HG02938 (cell line): Measurements from ENCODE around the gene ERC2.

Experiments used
- ATAC-seq: cut with Tn5 transposase; IDR thresholded peaks from one replicate; pipeline ENCODE4 v1.9.1; 2021; ENCODE audit warnings: mild to moderate bottlenecking, moderate library complexity; ENCODE audit not compliant: unreplicated experiment

The ERC2 gene

DNA sequence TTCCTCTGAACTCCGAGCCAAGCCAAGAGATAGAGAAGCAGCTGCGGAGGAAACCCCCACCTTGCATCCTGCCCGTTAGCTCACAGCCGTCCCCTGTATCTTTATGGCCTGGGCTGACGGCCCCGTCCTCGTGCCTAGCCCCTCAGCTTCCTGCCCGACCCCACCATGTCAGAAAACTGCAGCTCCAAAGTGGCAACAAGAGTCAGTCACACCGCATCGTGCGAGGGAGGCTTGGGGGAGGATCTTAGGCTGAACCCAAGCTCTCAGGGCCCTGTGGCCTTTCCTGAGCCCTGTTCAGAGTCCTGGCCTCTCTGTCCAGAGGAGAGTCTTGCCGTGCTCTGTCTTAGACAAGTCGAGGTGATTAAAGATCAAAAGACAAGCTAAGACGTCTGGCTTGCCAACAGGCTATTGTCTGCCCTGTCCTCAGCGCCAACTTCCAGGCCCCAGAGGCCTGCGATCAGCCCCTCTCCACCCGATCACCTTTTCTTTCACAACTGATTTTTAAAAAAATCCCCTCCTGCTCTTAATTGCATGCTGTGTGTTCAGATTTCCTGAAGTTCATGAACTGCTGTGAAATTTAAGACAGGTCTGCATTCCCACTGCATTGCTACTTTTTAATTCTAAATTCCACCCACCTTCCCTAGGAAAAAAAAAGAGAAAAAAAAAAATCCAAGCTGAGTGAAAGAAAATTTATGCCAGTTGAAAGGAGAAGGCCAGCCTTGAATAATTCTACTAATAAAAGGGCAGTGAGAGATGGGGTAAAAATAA, 891.5 kb downstream of the ERC2 start:
- no peak for ATAC-seq

DNA sequence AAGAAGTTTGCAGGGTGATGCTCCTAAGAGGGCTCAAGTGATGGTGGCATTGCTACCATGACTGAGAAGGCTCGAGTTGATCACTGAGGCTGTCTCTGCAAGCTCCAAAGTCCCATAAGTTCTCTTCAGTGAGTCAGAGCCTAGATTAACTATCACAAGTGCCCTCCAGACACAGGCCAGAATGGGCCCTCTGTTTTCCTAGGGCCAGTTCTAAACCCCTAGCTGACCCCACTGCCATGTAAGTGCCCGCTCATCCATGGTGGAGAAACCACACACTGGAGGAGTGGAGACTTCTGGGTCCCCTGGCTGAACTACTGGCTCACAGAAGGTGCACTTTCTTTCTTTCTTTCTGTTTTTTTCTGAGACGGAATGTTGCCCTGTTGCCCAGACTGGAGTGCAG, 893.6 kb downstream of the ERC2 start:
- ATAC-seq = no peak

DNA sequence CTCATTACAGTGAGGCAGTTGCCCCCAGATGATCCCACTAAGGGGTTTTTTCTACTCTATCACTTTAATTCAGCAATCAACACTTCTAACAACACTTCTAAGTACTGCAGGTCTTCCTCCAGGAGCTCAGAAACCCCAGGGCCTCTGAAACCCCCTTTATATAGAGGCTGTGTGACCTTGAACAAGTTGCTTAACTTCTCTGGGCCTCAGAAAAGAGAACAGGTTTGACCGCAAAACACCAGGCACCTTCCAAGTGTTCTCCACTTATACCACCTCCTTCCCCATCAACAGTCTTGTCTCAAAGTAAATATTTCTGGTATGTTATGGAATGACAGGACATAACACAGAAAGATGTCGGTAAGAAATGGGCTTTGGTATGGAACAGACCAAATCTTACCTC, 895.5 kb downstream of the ERC2 start:
- no peak for ATAC-seq

DNA sequence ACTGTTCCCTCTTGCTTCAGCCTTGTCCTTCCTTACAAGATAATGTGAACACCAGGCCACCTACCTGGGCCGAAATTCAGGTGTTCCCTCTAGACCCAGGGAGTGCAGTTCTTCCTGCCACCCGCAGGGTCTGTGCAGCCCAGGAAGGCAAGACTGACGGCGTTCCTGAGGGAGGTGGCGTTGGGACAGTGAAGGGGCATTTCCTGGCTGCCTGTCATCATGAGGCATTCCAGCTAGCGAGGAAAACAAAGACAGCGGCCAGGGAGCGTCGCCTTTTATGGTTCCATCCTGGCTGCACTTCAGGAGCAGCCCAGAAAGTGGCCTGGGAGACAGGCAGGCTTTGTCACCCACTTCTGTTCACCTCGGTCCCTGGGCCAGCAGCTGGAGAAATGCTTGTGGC, 896.4 kb downstream of the ERC2 start:
- ATAC-seq = no peak

DNA sequence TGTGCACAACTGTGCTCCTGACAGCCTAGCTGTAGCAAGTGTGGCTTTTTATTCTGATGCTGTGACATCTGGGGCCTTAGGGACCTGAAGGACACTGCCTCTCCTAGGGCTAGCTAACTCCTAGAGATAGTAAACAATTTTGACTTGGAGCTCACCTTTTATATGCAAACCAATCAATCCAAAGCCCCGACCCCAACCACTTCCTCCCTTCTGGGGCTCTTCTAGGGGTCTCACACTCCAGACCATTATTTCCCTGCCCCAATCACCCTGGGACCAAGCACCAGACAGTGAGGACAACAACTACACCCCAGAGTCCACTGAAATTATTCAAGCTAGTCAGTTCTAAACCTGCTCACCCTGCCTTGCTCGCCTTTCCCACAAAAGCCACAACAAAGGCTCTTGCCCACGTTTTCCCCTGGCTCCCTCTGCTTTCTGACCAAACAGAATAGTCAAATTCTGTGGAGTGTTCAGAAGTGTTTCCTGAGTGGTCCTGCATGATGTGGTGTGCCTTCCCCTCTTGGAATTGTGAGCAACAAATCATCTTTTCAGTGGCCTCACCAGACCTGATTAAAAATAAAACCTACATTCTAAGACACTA, 897.0 kb downstream of the ERC2 start:
- ATAC-seq = no peak

DNA sequence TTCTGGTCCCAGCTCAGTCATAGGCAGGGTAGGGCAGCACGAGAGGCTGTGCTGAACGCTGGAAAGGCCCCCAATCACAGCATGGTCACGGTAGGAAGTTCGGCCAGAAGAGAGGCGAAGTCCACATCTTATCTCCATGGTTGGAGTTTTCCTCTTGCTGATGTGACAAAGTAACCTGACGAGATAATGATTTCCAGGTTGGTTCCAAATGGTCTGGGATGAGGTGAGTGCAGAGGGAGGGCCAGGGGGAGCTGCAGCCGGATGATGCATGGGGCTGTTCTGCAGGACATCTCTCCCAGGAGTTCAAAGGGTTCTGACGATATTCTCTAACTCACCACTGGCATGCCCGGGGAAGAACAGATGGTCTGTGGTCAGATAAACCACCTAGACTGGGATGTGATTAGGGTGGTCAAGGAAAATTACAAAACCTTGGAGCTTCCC, 898.0 kb downstream of the ERC2 start:
- no peak for ATAC-seq

DNA sequence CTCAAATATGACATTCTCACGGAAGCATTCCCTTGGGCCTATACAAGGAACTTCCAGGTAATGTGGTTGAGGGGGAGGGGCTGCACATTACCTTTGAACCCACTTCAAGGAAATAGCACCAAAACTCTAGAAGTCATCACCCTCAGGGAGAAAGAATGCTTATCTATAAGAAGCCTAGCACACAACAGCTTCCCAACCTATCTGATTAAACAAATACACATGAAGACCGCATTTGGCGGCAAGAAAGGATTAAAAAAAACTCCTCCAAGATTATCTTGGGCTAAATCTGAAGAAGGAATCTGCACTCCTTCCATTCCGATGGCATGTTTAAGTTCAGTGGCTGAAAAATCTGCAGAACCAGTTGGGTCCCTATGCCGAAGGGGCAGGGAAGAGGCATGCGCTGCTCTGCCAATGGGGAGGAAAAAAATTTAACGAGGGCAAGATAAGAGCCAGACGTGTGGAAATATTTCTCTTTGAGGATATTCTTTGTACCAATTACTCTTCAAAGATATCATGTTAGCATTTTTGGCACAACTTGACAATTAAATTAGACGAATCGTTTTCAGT, 899.2 kb downstream of the ERC2 start:
- no peak for ATAC-seq

DNA sequence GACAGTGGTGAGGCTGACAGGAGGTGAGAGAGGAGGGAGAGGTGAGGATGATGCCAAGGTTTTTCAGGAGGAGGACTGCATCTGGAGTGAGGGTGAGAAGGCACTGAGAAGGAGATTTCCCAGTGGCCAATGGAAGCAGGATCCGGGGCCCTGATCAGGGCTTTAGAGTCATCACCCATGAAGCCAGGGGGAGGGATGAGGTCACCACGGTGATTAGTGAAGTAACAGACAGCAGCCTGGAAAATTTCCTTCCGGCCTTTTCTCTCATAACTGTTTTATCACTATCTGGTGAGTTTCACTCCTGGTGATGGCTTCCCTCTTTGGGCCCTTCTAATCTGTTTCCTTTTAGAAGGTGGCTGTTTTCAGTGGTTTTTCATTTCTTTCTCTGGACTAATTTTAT, 900.7 kb downstream of the ERC2 start:
- no peak for ATAC-seq

DNA sequence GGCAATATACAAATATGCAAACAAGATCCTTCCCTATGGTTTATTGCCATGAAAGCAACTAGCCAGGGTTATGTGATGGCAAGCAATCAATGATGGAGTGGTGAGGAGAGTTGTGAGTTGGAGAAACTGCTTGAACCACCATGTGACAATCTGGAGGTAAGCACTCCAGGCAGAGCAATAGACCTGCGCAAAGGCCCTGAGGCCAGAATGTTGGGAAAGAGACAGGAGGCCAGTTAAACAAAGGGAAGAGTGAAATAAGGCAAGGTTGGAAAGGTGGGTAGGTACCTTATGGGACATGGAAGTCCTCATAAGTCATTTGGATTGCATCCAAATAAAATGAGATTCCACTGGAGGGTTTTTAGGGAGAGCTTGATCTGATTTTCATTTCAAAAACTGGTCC, 901.1 kb downstream of the ERC2 start:
- no peak for ATAC-seq

DNA sequence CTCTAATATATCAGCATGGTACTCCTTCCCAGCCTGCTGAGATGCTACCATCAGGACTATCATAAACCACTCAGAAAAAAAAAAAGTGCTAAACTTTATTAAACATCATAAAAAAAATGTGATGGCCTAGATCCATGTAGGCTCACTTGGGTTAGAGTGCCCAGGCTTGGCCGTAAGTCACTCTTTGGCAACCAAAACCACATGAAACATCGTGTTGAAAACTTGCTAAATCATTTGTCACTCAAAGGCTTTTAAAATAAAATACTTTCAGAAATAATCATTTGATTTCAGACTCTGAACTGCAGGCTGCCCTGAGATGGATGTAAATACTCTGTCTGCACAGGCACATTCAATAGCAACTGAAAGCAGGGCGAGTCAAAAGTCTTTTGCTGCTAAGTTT, 902.7 kb downstream of the ERC2 start:
- no peak for ATAC-seq

DNA sequence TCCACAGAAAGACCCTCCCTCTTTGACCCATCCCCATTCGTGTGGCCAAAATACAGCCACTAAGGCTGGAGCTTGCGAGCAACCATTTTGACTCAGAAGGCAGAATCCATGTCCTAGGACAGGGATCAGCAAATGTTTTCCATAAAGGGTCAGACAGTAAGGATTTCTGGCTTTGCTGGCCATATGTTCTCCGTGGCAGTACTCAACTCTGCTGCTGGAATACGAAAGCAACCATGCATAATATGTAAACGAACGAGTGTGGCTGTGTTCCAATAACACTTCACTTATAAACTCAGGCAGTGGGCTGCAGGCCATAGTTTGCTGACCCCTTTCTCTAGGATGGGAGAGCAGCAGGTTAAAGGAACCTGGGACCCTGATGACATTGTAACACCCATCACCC, 903.5 kb downstream of the ERC2 start:
- ATAC-seq = no peak

DNA sequence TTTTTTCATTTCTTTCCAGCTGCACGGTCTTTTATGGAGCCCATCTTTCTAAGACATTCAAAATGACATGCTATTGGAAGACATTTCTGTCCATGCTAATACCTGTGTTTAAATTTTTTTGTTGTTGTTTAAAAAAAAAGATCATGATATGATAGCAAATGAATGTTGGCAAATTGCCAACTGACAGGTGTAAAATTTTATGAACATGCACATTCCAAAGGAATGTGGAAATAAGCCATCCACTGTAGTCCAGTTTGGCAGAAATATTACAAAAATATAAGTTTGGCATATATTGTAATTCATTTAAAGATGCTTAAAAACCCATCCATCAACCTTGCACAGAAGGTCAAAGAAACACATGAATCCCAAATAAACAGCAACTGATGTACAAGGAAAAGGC, 905.6 kb downstream of the ERC2 start:
- no peak for ATAC-seq

DNA sequence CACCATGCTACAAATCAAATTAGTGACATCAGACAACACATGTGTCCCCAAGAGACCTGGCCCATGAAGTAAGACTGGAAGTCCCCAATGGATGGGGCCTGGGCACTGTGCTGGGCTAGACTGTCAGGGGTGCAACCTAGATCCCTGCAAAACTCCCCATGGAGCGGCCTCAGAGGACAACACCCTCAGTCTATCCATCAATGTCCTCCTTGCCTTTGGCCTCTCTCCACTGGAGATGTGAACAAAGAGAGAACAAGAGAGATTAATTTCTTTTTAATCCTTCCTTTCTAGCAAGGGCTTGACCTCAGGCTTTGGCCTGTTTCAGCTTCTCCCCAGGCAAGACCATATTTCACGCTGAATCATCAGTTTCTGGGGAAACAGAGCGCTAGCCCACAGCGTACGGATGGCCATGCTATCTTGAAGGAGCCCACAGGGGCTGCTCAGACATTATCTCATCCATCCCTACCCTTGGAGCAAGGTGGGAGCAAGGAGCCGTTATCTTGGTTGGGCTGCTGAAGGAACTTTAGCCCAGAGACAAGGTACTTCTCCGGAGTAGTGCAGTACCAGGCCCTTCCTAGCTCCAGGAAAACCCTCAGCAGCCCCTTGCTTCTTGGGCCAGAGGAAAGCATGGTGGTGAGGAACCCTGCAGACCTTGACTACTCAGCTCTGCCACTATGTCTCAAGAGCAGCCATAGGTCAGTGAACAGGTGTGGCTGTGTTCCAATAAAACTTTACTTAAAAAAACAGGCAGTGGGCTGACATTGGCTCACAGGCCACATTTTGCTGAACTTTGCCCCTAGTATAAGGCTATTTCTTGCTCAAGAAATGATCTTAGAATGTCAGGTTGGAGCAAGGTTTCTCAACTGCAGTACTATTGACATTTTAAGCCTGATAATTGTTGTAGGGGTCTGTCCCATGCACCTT, 908.5 kb downstream of the ERC2 start:
- ATAC-seq = no peak

DNA sequence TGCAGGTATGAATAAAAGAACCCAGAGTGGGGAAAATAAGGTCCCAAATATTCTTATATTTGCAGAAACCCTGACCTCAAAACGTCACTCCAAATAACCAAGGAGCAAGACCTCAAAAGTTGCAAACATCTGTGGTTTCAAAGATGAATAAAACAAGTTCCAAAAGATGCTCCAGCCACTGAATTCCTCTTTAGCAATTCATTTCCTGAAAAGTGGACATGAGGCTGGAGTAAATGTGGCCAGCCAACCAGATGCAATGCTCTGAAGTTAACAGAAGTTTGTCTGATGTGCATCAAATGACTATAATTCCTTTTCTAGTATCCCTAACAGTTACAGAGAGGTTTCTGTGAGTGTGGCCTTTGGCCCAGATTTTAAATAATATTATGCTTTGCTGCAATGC, 910.0 kb downstream of the ERC2 start:
- ATAC-seq = no peak

DNA sequence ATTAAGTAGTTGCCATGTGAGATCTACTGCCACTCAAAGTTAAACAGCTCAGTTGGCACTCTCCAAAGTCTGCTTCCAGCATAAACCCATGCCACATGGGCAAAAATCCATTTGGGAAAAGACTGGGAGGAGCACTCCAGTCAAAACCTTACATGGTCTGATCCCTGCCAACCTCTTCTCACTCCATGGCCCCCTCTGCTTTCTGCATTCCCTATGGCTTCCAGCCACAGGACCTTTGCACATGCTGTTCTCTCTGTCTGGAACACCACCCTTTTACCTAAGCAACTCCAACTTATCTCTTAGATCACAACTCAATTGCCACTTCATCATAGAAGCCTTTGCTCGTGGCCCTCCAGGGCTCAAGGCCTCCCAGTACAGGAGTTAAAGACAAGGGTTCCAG, 910.7 kb downstream of the ERC2 start:
- ATAC-seq = no peak

DNA sequence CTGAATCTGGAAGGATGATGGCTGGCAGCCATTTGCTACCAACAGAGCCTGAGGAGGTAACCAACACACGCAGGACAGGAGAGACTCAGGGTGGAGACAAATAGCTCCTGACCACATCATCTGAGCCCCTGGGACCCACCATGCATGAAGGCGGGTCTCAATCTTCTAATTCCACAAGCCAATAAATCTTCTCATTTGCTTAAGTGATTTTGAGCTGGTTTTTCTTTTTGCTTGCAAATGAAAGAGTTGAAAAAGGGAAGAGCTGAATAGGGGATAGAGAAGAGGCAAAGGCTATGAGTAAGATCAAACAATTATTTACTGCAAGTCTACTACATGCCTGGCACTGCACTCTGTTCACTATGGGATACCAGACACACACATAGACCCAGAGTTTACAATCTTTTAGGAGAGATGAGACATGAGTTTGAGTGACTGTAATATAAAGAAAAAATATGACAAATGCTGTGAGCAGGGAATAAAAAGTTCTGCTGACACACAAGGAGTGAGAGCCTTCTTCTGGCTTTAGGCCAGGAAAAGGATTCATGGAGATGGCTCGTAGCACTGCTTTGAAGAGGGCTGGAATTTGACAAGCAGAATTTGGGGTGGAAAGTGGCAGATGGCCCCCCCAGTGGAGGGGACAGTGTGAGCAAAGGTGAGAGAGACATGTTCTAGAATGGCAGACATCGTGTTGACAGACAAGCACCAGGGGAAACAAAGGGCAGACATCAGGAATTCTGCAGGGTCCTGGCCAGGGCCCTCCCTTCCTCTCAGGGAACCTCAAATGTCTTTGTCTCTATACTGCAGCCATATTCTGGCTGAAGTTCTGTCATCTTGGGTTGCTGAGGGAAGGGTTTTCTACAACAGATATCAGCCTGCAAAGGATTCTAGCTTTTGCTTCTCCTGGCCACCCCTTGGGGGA, 911.4 kb downstream of the ERC2 start:
- ATAC-seq = no peak

DNA sequence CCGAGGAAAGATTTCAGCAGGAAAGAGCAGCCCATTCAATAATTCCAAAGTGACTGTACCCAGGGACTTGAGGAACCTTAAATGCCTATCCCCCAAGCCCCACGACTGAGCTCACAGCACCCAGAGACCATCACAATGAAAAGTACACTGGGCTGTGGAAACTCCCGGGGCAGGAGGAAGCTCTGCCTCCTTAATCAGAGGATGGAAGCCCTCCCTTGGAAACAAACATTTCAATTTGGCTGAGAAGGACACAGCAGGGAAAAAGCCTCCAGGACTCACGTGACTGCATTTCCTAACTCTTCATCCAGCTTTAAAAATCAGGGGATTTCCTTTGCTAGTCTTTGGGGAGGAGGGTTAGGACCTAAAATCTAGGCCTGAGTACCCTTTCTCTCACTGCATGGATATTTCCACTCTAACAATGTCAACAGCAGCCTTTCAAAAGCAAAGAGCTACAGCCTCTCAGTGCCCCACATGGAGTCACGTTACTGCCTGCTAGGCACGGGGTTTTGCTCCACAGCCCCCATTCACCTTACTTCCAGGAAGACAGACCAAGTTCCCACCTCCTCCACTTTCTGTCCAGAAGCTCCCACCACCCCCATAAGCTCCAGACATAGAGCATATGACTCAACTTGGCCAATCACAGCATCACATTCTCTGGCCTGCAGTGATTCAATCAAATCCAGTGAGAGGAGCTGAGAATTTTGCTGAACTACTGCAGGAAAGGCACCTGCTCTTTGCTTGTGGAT, 912.2 kb downstream of the ERC2 start:
- ATAC-seq = no peak

DNA sequence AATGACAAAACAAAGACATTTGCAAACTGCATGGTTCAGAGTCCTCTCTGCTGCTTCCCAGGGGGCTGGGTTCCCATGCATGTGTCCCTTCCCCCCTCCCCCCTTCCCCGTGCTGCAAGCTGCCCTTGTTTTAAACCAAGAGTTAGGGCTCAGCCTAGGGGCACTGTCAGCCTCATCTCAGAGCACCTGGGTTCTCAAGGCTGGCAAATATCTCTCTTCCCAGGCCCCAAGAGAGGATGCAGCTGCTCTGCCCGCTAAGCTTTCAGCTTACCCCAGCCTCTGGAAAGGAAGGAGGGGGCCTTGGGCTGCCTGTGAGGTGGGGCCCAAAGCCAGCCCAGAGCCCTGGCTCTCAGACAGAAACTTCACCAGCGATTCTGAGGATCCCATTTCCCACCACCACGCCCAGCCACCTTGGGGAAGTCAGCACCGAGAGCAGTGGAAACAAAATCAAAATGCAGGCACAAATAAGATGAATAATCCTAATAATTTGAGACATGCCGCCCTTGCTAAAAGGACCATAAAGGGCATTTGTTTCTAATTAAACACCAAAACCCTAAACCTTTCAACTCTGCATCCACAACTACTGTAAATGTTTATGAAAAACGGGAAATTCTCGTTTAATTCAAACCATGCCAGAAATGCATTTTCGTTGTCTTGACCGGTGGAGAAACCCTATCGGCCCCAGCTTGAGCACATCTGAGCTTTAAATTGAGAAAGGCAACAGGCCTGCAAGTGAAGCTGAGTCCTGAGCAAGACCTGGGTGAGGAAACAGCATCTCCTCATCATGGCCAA, 913.4 kb downstream of the ERC2 start:
- no peak for ATAC-seq

DNA sequence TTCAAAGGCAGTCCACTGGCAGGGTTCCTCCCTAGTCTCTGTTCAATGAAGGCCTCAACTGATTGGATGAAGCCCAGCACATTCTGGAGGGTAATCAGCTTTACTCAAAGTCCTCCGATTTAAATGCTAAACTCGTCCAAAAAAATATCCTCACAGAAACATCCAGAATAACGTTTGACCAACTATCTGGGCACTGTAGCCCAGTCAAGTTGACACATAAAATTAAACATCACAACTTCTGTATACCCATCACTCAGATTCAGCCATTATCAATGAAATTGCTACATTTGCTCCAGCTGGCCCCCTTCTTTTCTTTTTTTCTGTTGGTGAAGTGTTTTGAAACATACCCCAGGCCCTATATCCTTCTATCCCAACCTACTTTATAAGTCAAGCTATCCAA, 916.6 kb downstream of the ERC2 start:
- ATAC-seq = no peak
